Natural killer cell (primary cell): ENCODE measurements around the gene CHST11. TPM values are rescaled to one million over a fixed set of nuclear protein-coding genes. Genes with fewer than 3 reads are reported as not detected.

ENCODE experiments used
- ATAC-seq, 3 donors: fragments of 150-1000 bp in 2 of 3; fragments of 200-7000 bp in 1 of 3; cut with Tn5 transposase; 1 replicate in 1 of 3; 2 replicates in 2 of 3; pipeline ENCODE4 v1.10.0; 2021; ENCODE audit warnings: mild to moderate bottlenecking in 2 of 3, moderate library complexity in 2 of 3
- DNase-seq, 2 donors: peaks; one replicate each; pipeline versions ENCODE4 v3.0.0 to v3.0.0-alpha.2; 2013 to 2021; ENCODE audit warnings: mixed read lengths in 1 of 2
- H3K27ac ChIP-seq: one replicate; pipeline ENCODE4 v1.5.1; 2013; ENCODE audit warnings: mild to moderate bottlenecking, low read length
- H3K27me3 ChIP-seq: one replicate; pipeline ENCODE4 v1.6.1; 2013; ENCODE audit warnings: low read length; ENCODE audit not compliant: control insufficient read depth, insufficient read depth
- H3K36me3 ChIP-seq: one replicate; pipeline ENCODE4 v1.6.1; 2013; ENCODE audit warnings: low read length; ENCODE audit not compliant: control insufficient read depth, insufficient read depth
- H3K4me1 ChIP-seq: one replicate; pipeline ENCODE4 v1.6.1; 2013; ENCODE audit warnings: low read length; ENCODE audit not compliant: control insufficient read depth, insufficient read depth
- H3K4me3 ChIP-seq: one replicate; pipeline ENCODE4 v1.5.1; 2013; ENCODE audit warnings: low read length
- H3K9me3 ChIP-seq: one replicate; pipeline ENCODE4 v1.6.1; 2013; ENCODE audit warnings: low read length; ENCODE audit not compliant: control insufficient read depth, insufficient read depth
- H3K27ac Mint-ChIP-seq, 2 donors: one replicate each; pipeline ENCODE4 v1.8.0; 2022; ENCODE audit warnings: mild to moderate bottlenecking in 2 of 2, mixed read lengths in 2 of 2, moderate library complexity in 1 of 2
- H3K27me3 Mint-ChIP-seq, 2 donors: one replicate each; pipeline ENCODE4 v1.8.0; 2022; ENCODE audit warnings: low read depth in 2 of 2, mixed read lengths in 2 of 2
- H3K36me3 Mint-ChIP-seq: one replicate; pipeline ENCODE4 v1.8.0; 2022; ENCODE audit warnings: mixed read lengths
- H3K4me1 Mint-ChIP-seq, 2 donors: one replicate each; pipeline ENCODE4 v1.8.0; 2022; ENCODE audit warnings: mixed read lengths in 2 of 2
- H3K4me3 Mint-ChIP-seq: one replicate; pipeline ENCODE4 v1.8.0; 2022; ENCODE audit warnings: mild to moderate bottlenecking, moderate library complexity, mixed read lengths
- H3K9me3 Mint-ChIP-seq, 2 donors: one replicate each; pipeline ENCODE4 v1.8.0; 2022; ENCODE audit warnings: mixed read lengths in 2 of 2
- WGBS: methylation state at CpG from one replicate; pipeline ENCODE4 v1.1.7; 2013; ENCODE audit warnings: missing lambda C conversion rate; ENCODE audit not compliant: insufficient coverage; 5-methylcytosine and 5-hydroxymethylcytosine counted together
- intact Hi-C: fragments of 100-400 bp; cut with micrococcal nuclease; formaldehyde crosslinking; loops from one replicate; pipeline ENCODE4 v1.14.2; 2022
- total RNA-seq, 4 donors: library from RNA; stranded (reverse); fragments of 120-200 nt in 1 of 4; gene quantifications; one replicate each; pipeline versions ENCODE4 v1.2.3 to v1.2.4, GENCODE V29; 2013 to 2022
- TF ChIP-seq, protein P1 (sequence below): fragments of 200-600 bp; IDR thresholded peaks from one replicate; pipeline ENCODE4 v1.8.0; 2022; ENCODE audit warnings: antibody characterized with exemption

Gene CHST11
- total RNA-seq, 3 donors from 2014 or later (not counting 1 experiment from before 2014, with no cell fraction given): 85.3 to 118 (median 96.1) TPM

DNA sequence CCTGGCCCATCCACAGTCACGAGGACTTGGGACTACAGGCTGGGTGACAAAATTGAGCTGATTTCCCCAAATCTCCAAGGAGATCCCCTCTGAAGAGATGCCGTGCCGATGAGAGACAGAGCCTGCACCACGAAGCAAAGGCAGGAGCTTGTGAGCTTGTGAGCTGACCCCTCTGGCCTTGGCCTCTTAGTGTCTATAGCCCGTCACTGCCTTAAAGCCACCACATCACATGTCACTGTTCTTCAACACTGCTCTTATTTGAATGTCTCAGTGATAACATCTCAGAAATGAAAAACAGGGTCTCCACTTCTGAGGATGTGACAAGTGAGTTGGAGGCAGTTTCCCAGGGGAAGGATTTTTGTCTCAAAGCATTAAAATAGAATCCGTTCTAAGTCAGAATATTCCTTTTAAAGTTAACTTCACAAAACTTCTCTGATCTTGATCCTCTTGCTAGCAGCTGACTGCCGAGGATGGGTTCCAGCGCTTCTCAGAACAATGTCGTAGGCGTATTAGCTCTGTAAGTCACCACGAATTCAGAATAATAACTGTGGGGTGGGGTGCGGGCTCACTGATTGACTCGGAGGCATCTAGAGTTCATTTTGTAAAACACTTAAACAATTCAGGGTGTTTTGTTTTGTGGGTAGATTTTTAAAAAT, 37.5 kb downstream of the CHST11 start:
- ATAC-seq (peak; percentile 56 to 62 (median 58)), DNase-seq (peak in 1 of 2 donors; percentile 58)
- WGBS: 30% methylated on average over 13 of the region's 13 CpGs
- peak overlapping the region; percentile 91 to 94 for H3K27ac Mint-ChIP-seq
- H3K27me3 Mint-ChIP-seq: no peaks in the 10 kb centered on the region
- H3K9me3 Mint-ChIP-seq: no peaks in the 10 kb centered on the region
- Histone ChIP-seq H3K27me3 (no peaks in the 10 kb centered on the region), H3K27ac (peak overlapping the region; percentile 71), H3K36me3 (no peaks in the 10 kb centered on the region), H3K4me1 (peaks cover 64% of the 10 kb centered on the region), H3K9me3 (no peaks in the 10 kb centered on the region), H3K4me3 (peak overlapping the region; percentile 5)
- intact Hi-C loops: loop anchor here (2.0 kb wide), 1 partner anchor 35 kb away; no protein-coding TSS in a partner anchor
- H3K36me3 Mint-ChIP-seq: no peaks in the 10 kb centered on the region
- H3K4me1 Mint-ChIP-seq: peaks cover 83 to 84% of the 10 kb centered on the region in 2 donors
- TF ChIP-seq, protein P1, sequence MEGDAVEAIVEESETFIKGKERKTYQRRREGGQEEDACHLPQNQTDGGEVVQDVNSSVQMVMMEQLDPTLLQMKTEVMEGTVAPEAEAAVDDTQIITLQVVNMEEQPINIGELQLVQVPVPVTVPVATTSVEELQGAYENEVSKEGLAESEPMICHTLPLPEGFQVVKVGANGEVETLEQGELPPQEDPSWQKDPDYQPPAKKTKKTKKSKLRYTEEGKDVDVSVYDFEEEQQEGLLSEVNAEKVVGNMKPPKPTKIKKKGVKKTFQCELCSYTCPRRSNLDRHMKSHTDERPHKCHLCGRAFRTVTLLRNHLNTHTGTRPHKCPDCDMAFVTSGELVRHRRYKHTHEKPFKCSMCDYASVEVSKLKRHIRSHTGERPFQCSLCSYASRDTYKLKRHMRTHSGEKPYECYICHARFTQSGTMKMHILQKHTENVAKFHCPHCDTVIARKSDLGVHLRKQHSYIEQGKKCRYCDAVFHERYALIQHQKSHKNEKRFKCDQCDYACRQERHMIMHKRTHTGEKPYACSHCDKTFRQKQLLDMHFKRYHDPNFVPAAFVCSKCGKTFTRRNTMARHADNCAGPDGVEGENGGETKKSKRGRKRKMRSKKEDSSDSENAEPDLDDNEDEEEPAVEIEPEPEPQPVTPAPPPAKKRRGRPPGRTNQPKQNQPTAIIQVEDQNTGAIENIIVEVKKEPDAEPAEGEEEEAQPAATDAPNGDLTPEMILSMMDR: no peak
- peak overlapping the region; percentile 54 for H3K4me3 Mint-ChIP-seq

DNA sequence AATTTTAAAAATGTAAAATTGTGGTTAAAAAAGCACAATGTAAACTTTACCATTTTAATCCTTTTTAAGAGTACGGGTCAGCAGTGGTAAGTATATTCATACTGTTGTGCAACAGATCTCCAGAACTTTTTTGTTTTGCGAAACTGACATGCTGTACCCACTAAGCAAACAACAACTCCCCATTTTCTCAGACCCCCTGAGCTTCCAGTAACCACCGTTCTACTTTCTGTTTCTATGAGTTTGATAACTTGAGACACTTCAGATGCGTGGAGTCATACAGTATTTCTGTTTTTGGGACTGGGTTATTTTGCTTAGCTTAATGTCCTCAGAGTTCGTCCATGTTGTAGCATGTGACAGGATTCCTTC, 38.0 kb downstream of the CHST11 start:
- H3K27ac Mint-ChIP-seq: peak overlapping the region; percentile 91 to 94
- peak overlapping the region; percentile 71 for H3K27ac ChIP-seq
- WGBS: 23% methylated on average over 4 of the region's 5 CpGs
- H3K9me3 Mint-ChIP-seq: no peaks in the 10 kb centered on the region
- TF ChIP-seq, protein P1: no peak
- peak; percentile 63 to 73 (median 72) for ATAC-seq
- no peaks in the 10 kb centered on the region for H3K36me3 ChIP-seq
- H3K4me3 ChIP-seq: peak overlapping the region; percentile 4
- H3K4me3 Mint-ChIP-seq: peak overlapping the region; percentile 54
- H3K36me3 Mint-ChIP-seq: no peaks in the 10 kb centered on the region
- no peaks in the 10 kb centered on the region for H3K9me3 ChIP-seq
- peak in 1 of 2 donors; percentile 54 for DNase-seq
- H3K27me3 Mint-ChIP-seq: no peaks in the 10 kb centered on the region
- H3K4me1 Mint-ChIP-seq: peaks cover 84 to 87% of the 10 kb centered on the region in 2 donors
- peaks cover 61% of the 10 kb centered on the region for H3K4me1 ChIP-seq
- no peaks in the 10 kb centered on the region for H3K27me3 ChIP-seq
- intact Hi-C loops: loop anchor here (2.0 kb wide), 1 partner anchor 36 kb away; no protein-coding TSS in a partner anchor

DNA sequence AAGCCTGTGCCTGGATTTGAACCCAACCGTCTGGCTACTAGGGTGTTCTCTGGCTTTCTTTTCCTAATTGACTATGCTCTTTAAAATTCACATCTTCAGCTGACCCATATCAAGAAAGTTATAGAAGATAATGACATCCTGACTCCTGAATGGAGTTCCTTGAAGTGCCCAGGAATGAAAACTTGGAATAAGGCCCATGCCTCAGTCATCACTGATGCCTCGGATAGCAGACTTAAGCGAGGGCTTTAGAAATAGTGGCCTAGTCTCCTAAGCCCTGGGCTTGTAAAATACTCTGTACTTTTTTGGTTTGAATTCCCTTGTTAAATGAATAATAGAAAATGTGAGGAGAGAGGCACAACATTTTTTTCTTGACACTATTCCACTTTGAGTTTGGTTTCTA, 39.0 kb downstream of the CHST11 start:
- Mint-ChIP-seq H3K27me3 (no peaks in the 10 kb centered on the region), H3K27ac (peak overlapping the region; percentile 91 to 94), H3K4me1 (peaks cover 84 to 87% of the 10 kb centered on the region in 2 donors), H3K4me3 (peak overlapping the region; percentile 45), H3K9me3 (no peaks in the 10 kb centered on the region), H3K36me3 (no peaks in the 10 kb centered on the region)
- no peak for DNase-seq
- TF ChIP-seq, protein P1: no peak
- 99% methylated on average over 3 of the region's 3 CpGs for WGBS
- Histone ChIP-seq H3K4me1 (peaks cover 56% of the 10 kb centered on the region), H3K9me3 (no peaks in the 10 kb centered on the region), H3K4me3 (no peak overlapping the region), H3K27me3 (no peaks in the 10 kb centered on the region), H3K36me3 (no peaks in the 10 kb centered on the region), H3K27ac (no peak overlapping the region)
- intact Hi-C loops: loop anchor here (2.0 kb wide), 1 partner anchor 37 kb away; no protein-coding TSS in a partner anchor
- no peak for ATAC-seq
